GM18499 (cell line): ENCODE data around the gene DEF6.

Source experiments
- ATAC-seq: cut with Tn5 transposase; IDR thresholded peaks from one replicate; pipeline ENCODE4 v1.9.1; 2021; ENCODE audit warnings: moderate number of reproducible peaks; ENCODE audit not compliant: insufficient read depth, unreplicated experiment

Gene DEF6

GRCh38 chr6:35370124-35370741, 72.6 kb downstream of the DEF6 start:
- ATAC-seq = no peak

- ATAC-seq = no peak
These were observed 73.3 kb downstream of the DEF6 start for GRCh38 chr6:35370785-35371493.
